Measurements from ENCODE around the gene POLR2I. TPM values are rescaled to one million over a fixed set of nuclear protein-coding genes. Genes with fewer than 3 reads are reported as not detected.

POLR2I gene
- polyA plus RNA-seq, 1 of the 3 experiments (the other 2 are of a cell fraction), result 140 TPM

DNA sequence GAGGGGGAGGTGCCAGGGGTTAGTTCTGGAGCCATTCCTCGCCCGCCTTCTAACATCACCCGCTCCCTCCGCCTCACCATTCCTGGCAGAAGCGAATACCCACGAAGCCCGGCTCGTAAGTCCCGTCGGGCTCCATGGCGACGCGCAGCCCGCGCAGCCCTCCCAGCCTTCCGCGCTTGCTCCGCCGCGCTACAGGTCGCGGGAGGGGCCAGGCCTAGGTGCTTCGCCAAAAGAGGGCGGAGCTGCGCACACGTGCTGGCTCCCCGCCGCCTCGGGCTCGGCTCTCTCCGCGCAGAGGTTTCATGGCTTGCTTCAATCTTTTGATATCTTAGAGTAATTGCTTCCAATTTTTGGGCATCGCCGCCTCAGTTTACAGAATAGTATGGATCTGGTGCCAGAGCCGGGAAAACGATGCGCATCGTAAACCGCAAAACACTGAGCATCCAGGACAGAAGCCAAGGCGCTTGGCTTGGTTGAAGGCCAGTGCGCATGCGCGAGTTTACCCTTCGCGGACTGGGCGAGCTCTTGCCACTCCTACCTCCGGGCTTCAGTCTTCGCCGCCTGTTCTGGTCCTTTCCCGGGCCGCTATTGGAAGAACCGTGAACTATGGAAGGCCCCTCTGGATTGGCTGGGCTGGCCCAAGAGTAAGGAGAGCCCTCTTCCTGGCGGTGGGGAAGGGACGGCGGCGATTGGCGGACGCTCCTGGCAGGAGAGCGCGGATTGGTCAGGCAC is at the start of gene POLR2I (continued):
- TF ChIP-seq, protein P1, sequence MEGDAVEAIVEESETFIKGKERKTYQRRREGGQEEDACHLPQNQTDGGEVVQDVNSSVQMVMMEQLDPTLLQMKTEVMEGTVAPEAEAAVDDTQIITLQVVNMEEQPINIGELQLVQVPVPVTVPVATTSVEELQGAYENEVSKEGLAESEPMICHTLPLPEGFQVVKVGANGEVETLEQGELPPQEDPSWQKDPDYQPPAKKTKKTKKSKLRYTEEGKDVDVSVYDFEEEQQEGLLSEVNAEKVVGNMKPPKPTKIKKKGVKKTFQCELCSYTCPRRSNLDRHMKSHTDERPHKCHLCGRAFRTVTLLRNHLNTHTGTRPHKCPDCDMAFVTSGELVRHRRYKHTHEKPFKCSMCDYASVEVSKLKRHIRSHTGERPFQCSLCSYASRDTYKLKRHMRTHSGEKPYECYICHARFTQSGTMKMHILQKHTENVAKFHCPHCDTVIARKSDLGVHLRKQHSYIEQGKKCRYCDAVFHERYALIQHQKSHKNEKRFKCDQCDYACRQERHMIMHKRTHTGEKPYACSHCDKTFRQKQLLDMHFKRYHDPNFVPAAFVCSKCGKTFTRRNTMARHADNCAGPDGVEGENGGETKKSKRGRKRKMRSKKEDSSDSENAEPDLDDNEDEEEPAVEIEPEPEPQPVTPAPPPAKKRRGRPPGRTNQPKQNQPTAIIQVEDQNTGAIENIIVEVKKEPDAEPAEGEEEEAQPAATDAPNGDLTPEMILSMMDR (IDR thresholded peaks at IDR 0.05), result no peak
- TF ChIP-seq FOXJ3 (CRISPR knock-in tag; IDR thresholded peaks at IDR 0.05) (no peak), SIN3A (IDR thresholded peaks at IDR 0.05; ENCODE audit: borderline replicate concordance, low read depth, low read length) (peak; percentile 87; the same call in 1 of the 2 replicates), ELF1 (IDR thresholded peaks at IDR 0.05) (peak; percentile 25; the same call in 1 of the 2 replicates), YY1 (IDR thresholded peaks at IDR 0.05; ENCODE audit: low read depth) (peak; percentile 70; the same call in 1 of the 2 replicates), EP300 (IDR thresholded peaks at IDR 0.05; ENCODE audit: borderline replicate concordance in 1 of 2, low read depth in 1 of 2, low read length in 1 of 2) (0 out of 4 replicates have a peak, but pooled peaks of 1 of the 2 experiments have one; percentile 2), GABPA (IDR thresholded peaks at IDR 0.05; ENCODE audit: low read depth) (no peak; the same call in 1 of the 2 replicates)
- TF ChIP-seq, protein P2, sequence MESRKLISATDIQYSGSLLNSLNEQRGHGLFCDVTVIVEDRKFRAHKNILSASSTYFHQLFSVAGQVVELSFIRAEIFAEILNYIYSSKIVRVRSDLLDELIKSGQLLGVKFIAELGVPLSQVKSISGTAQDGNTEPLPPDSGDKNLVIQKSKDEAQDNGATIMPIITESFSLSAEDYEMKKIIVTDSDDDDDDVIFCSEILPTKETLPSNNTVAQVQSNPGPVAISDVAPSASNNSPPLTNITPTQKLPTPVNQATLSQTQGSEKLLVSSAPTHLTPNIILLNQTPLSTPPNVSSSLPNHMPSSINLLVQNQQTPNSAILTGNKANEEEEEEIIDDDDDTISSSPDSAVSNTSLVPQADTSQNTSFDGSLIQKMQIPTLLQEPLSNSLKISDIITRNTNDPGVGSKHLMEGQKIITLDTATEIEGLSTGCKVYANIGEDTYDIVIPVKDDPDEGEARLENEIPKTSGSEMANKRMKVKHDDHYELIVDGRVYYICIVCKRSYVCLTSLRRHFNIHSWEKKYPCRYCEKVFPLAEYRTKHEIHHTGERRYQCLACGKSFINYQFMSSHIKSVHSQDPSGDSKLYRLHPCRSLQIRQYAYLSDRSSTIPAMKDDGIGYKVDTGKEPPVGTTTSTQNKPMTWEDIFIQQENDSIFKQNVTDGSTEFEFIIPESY (IDR thresholded peaks at IDR 0.05; ENCODE audit: borderline replicate concordance, low read depth), result no peak

DNA sequence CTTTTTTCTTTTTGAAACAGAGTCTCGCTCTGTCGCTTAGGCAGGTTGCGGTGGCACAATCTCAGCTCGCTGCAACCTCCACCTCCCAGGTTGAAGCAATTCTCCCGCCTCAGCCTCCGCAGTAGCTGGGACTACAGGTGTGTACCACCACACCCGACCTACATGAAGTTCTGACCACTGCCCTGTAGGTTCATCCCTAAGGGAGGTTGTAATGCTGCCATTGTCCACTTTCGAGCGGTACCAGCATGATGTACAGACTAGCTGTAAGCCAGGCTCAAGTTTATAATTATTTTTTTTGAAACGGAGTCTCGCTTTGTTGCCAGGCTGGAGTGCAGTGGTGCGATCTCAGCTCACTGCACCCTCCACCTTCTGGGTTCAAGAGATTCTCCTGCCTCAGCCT is 49.1 kb upstream of the POLR2I start:
- no peak for DNase-seq
- ChIA-PET POLR2A (no interaction called here), CTCF (no interaction called here)
- no peaks in the 10 kb centered on the region for H3K9me3 ChIP-seq
- no peaks in the 10 kb centered on the region for H3K27me3 ChIP-seq (ENCODE audit: insufficient read depth)
- no peaks in the 10 kb centered on the region for H3K4me1 ChIP-seq (ENCODE audit: control insufficient read depth in 1 of 2, insufficient read depth in 2 of 2, low read depth in 1 of 2, low read length in 1 of 2)
- peaks cover 0 to 4% of the 10 kb centered on the region in 2 experiments for H3K36me3 ChIP-seq (replicated peaks in 1 of 2; ENCODE audit: control insufficient read depth in 1 of 2, insufficient read depth in 2 of 2, low read length in 1 of 2)
- TF ChIP-seq TAF1 (IDR thresholded peaks at IDR 0.05; ENCODE audit: borderline replicate concordance, low read depth, low read length), result no peak
- no peak for TF ChIP-seq NRF1 (IDR thresholded peaks at IDR 0.05; ENCODE audit: low read depth, low read length)
- H3K27ac ChIP-seq (ENCODE audit: low read depth in 2 of 2, low read length in 1 of 2), result no peak overlapping the region
- H3F3A ChIP-seq (replicated peaks; ENCODE audit: insufficient read depth), result peaks cover 3% of the 10 kb centered on the region
- WGBS (ENCODE audit: low lambda C conversion rate), result 98% methylated on average over 12 of the region's 12 CpGs
- no peak overlapping the region for H2AFZ ChIP-seq (ENCODE audit: low read depth)
- no peaks in the 10 kb centered on the region for H3K9me2 ChIP-seq
- H3K4me2 ChIP-seq, result no peak overlapping the region
- H3K4me3 ChIP-seq (ENCODE audit: low read depth in 2 of 2, low read length in 1 of 2), result no peak overlapping the region
- no peaks in the 10 kb centered on the region for H3K79me2 ChIP-seq (ENCODE audit: insufficient read depth)
- no peak overlapping the region for H3K9ac ChIP-seq
- no peaks in the 10 kb centered on the region for H4K20me1 ChIP-seq (ENCODE audit: insufficient read depth)

All from SK-N-SH (cell line).